OCI-M2 (cell line): ENCODE data around the gene FGFBP2.
"Not testable (repeated sequence)": the region's sequence is repeated elsewhere in the genome, so short reads cannot be mapped to it uniquely, and the experiment has no call there.

Experiments used
- DNase-seq: peaks from one replicate; lab custom pipeline; 2025; ENCODE audit not compliant: unreplicated experiment; lab: John Stamatoyannopoulos, UW

Gene FGFBP2

GRCh38 chr4:15931451-15932210 lies 31.3 kb downstream of the FGFBP2 start:
- no peak for DNase-seq

- no peak for DNase-seq
Observed at GRCh38 chr4:15930314-15930713, 32.7 kb downstream of the FGFBP2 start.

GRCh38 chr4:15929540-15929939 lies 33.4 kb downstream of the FGFBP2 start:
- DNase-seq: no peak

GRCh38 chr4:15928883-15929282 lies 34.1 kb downstream of the FGFBP2 start:
- no peak for DNase-seq

GRCh38 chr4:15926486-15926885 lies 36.5 kb downstream of the FGFBP2 start:
- DNase-seq: no peak

- no peak for DNase-seq
Observed at GRCh38 chr4:15925830-15926229, 37.1 kb downstream of the FGFBP2 start.

- no peak for DNase-seq
Observed at GRCh38 chr4:15921592-15921932, 41.4 kb downstream of the FGFBP2 start.

GRCh38 chr4:15920723-15921591 lies 42.0 kb downstream of the FGFBP2 start:
- no peak for DNase-seq

- no peak for DNase-seq
Observed at GRCh38 chr4:15918484-15919129, 44.4 kb downstream of the FGFBP2 start.

- no peak for DNase-seq
Observed at GRCh38 chr4:15917297-15917696, 45.7 kb downstream of the FGFBP2 start.

GRCh38 chr4:15916358-15916757 lies 46.6 kb downstream of the FGFBP2 start:
- not testable (repeated sequence) for DNase-seq

GRCh38 chr4:15914736-15915135 lies 48.2 kb downstream of the FGFBP2 start:
- no peak for DNase-seq

GRCh38 chr4:15914291-15914690 lies 48.7 kb downstream of the FGFBP2 start:
- DNase-seq: no peak

GRCh38 chr4:15913631-15913970 lies 49.4 kb downstream of the FGFBP2 start:
- DNase-seq: no peak

GRCh38 chr4:15912961-15913630 lies 49.9 kb downstream of the FGFBP2 start:
- DNase-seq: no peak

GRCh38 chr4:15912236-15912635 lies 50.7 kb downstream of the FGFBP2 start:
- no peak for DNase-seq
